Measurements from ENCODE around the gene LIMS1.

Gene LIMS1

DNA sequence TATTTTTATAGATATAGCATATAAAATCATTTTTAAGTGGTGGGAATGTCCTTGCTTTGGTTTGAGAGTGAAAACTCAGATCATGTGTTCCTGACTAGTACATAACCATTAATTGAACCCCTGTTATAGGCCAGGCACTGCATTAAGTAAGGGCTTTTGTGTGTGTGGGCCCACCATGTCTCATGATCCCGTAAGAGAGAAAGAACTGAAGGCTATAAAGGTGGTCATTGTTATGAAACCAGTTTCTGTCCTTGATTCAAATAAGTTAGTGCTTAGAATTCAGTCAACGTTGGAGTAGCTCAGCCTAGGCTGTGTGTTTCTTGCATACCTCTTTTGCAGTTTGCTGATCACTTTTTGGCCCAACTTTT lies 91.5 kb downstream of the LIMS1 start:
- Histone ChIP-seq H3K4me1 (ENCODE audit: control insufficient read depth, insufficient read depth, low read length) (peaks cover 38% of the 10 kb centered on the region), H3K9me3 (ENCODE audit: control insufficient read depth, insufficient read depth, low read depth, low read length) (no peaks in the 10 kb centered on the region), H3K27me3 (ENCODE audit: control insufficient read depth, insufficient read depth, low read length) (no peaks in the 10 kb centered on the region), H3K27ac (ENCODE audit: low read depth, low read length) (no peak overlapping the region), H3K4me3 (ENCODE audit: low read depth, low read length) (no peak overlapping the region), H3K9ac (ENCODE audit: low read length) (no peak overlapping the region), H3K36me3 (ENCODE audit: control insufficient read depth, insufficient read depth, low read length) (no peaks in the 10 kb centered on the region)

DNA sequence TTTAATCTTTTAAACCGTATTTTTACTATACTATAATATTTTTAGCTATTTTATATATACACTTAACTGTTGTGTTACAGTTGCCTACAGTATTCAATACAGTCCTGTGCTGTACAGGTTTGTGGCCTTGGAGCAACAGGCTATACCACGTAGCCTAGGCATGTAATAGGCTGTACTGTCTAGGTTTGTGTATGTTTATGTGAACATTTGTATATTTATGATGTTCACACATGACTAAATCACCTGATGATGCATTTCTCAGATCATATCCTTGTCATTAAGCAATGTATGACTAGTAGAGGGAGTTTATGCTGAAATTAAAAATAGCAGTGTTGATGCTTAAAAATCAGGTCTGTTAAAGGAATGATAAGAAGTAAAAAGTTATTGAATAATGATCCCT lies 92.7 kb downstream of the LIMS1 start:
- no peak overlapping the region for H3K27ac ChIP-seq (ENCODE audit: low read depth, low read length)
- no peaks in the 10 kb centered on the region for H3K9me3 ChIP-seq (ENCODE audit: control insufficient read depth, insufficient read depth, low read depth, low read length)
- peaks cover 26% of the 10 kb centered on the region for H3K4me1 ChIP-seq (ENCODE audit: control insufficient read depth, insufficient read depth, low read length)
- H3K4me3 ChIP-seq (ENCODE audit: low read depth, low read length) = no peak overlapping the region
- H3K9ac ChIP-seq (ENCODE audit: low read length) = no peak overlapping the region
- no peaks in the 10 kb centered on the region for H3K27me3 ChIP-seq (ENCODE audit: control insufficient read depth, insufficient read depth, low read length)
- no peaks in the 10 kb centered on the region for H3K36me3 ChIP-seq (ENCODE audit: control insufficient read depth, insufficient read depth, low read length)

DNA sequence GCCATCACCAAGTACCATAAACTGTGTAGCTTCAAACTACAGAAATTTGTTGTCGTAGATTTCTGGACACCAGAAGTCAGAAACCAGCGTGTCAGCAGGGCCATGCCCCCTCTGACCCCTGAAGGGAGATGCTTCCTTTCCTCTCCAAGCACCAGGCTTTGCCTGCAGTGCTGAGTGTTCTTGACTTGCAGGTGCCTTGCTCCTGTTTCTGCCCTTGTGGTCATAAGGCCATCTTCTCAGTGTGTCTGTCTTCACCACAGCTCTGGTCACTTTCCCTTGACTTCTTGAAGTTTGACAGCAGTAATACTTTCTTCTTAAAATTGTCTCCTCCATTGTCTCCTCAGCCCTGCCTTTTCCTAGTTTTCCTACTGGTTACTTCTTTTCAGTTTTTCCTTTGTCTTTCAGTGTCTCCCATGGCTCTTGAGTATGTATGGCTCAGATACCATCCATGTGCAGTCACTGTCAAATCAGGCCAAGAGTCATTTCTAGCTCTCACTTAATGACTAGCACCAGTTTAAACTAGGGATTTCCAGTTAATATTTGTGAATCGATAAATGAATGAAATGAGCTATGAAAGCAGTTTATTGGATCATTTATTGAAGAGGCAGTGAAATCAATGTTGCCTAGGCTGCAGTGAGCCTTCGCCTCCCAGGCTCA lies 93.8 kb downstream of the LIMS1 start:
- no peak overlapping the region for H3K27ac ChIP-seq (ENCODE audit: low read depth, low read length)
- peaks cover 18% of the 10 kb centered on the region for H3K4me1 ChIP-seq (ENCODE audit: control insufficient read depth, insufficient read depth, low read length)
- no peaks in the 10 kb centered on the region for H3K9me3 ChIP-seq (ENCODE audit: control insufficient read depth, insufficient read depth, low read depth, low read length)
- H3K36me3 ChIP-seq (ENCODE audit: control insufficient read depth, insufficient read depth, low read length) = no peaks in the 10 kb centered on the region
- no peak overlapping the region for H3K4me3 ChIP-seq (ENCODE audit: low read depth, low read length)
- no peaks in the 10 kb centered on the region for H3K27me3 ChIP-seq (ENCODE audit: control insufficient read depth, insufficient read depth, low read length)
- H3K9ac ChIP-seq (ENCODE audit: low read length) = no peak overlapping the region

DNA sequence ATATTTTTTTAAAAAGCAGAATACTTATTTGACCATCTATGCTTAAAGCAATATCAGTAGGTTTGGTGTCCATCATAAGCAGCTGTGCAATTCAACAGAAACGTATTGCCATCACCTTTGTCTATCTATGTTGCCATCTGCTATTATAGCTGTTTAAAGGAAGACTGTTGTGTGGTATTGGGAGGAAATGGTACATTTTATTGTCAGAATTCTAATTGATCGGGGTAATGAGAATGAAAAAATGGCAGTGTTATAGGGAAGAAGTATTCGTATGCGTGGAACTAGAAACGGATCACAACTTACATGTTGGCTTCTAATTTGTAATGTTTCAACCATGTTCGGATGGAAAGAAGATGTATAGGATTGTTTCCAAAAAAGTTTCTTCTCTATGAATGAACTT lies 94.7 kb downstream of the LIMS1 start:
- Histone ChIP-seq H3K27ac (ENCODE audit: low read depth, low read length) (no peak overlapping the region), H3K36me3 (ENCODE audit: control insufficient read depth, insufficient read depth, low read length) (no peaks in the 10 kb centered on the region), H3K9me3 (ENCODE audit: control insufficient read depth, insufficient read depth, low read depth, low read length) (no peaks in the 10 kb centered on the region), H3K9ac (ENCODE audit: low read length) (no peak overlapping the region), H3K27me3 (ENCODE audit: control insufficient read depth, insufficient read depth, low read length) (no peaks in the 10 kb centered on the region), H3K4me3 (ENCODE audit: low read depth, low read length) (no peak overlapping the region), H3K4me1 (ENCODE audit: control insufficient read depth, insufficient read depth, low read length) (peaks cover 11% of the 10 kb centered on the region)

DNA sequence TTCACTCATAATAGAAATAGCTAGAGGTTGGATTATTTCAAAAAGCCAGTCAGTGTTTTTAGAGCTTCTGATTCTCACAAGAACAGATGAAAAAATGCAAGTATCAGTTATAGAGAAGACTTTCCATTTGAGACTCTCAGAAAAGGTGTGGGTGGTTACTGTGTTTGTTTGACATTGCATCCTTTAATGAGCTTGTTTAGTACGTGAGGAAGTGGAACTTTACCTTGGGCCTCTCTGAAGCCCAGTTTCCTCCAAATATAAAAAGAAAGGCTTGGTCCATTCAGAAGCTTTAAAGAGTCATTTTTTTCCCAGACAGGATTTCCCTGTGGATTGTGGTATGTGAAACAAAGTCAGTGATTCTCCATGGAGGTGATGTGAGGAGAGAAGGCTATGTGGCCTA lies 95.1 kb downstream of the LIMS1 start:
- Histone ChIP-seq H3K27ac (ENCODE audit: low read depth, low read length) (no peak overlapping the region), H3K27me3 (ENCODE audit: control insufficient read depth, insufficient read depth, low read length) (no peaks in the 10 kb centered on the region), H3K9me3 (ENCODE audit: control insufficient read depth, insufficient read depth, low read depth, low read length) (no peaks in the 10 kb centered on the region), H3K4me3 (ENCODE audit: low read depth, low read length) (no peak overlapping the region), H3K36me3 (ENCODE audit: control insufficient read depth, insufficient read depth, low read length) (no peaks in the 10 kb centered on the region), H3K9ac (ENCODE audit: low read length) (no peak overlapping the region), H3K4me1 (ENCODE audit: control insufficient read depth, insufficient read depth, low read length) (peaks cover 14% of the 10 kb centered on the region)

DNA sequence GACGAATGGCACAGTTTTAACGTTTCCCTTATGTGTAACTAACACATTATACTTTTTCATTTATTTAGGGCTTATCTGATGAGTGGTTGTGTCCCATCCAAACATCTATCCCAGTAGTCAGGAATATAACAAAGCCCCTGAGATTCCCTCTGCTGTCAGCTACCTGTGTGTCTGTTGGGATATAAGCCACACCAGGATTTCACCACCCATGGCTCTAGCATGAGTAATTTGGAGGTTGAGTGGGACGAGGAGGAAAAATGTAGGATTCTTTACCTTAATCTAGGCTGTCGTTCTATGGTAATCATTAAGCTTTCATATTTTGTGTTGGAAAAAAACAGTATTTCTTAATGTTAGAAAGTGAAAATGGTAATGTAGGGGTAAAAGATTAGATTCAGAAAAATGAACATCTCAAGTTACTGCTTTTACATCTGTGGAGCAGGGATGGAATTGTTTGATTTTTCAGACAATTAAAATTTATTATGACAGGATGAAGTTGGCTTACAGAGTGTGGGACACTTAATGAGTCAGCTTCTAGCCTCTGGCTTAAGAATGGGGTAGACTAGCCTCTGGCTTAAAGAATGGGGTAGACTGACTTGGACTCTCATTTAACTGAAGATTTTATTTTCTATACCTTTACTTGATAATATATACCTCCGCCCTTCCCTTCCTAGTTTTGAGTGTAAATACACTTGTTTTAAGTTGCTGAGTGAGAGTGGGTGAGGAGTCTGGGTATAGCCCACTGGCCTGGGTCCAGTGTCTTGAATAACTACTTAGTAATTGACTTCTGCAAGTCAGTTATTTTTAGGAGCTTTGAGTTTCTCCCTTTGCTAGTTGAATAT lies 96.5 kb downstream of the LIMS1 start:
- no peaks in the 10 kb centered on the region for H3K9me3 ChIP-seq (ENCODE audit: control insufficient read depth, insufficient read depth, low read depth, low read length)
- H3K27me3 ChIP-seq (ENCODE audit: control insufficient read depth, insufficient read depth, low read length) = no peaks in the 10 kb centered on the region
- H3K4me3 ChIP-seq (ENCODE audit: low read depth, low read length) = no peak overlapping the region
- H3K27ac ChIP-seq (ENCODE audit: low read depth, low read length) = no peak overlapping the region
- H3K36me3 ChIP-seq (ENCODE audit: control insufficient read depth, insufficient read depth, low read length) = no peaks in the 10 kb centered on the region
- no peak overlapping the region for H3K9ac ChIP-seq (ENCODE audit: low read length)
- peaks cover 15% of the 10 kb centered on the region for H3K4me1 ChIP-seq (ENCODE audit: control insufficient read depth, insufficient read depth, low read length)

DNA sequence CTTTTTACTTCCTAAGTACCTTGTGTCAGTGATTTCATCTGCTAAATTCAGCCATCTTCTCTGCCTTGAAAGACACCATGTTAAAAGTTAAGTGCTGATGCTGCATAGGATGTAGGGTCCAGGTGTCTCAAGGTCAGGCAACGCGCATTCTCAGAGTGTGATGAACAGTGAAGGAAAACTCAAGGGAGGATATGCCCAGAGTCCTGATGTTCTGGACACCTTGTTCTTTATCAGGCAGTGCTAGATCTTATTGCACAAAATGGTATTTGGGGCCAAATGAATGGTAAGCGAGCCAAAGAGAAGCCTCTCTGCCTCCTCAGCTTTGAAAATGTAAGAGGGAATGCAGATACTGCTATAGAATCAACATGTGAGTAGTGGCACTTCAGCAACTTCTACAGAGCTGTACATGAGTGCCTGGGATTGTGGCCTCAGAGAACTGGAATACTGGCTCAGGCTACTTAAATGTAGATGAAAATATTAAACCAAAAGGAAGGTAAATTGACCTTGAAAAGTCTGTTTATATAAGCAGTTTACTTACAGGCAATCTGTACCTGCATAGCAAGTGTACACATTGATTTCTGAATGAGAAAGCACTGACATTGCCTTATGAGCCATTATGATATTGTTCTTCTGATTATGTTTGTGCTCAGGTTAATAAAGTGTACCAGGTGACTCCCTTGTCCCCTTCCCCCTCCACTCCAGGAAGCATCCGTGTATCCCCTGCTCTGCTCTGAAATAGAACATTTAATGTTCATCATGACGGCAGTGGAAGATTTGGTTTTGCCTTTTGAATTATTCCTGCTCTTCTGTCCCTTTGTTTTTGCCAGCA lies 98.3 kb downstream of the LIMS1 start:
- Histone ChIP-seq H3K27me3 (ENCODE audit: control insufficient read depth, insufficient read depth, low read length) (no peaks in the 10 kb centered on the region), H3K4me3 (ENCODE audit: low read depth, low read length) (no peak overlapping the region), H3K9me3 (ENCODE audit: control insufficient read depth, insufficient read depth, low read depth, low read length) (no peaks in the 10 kb centered on the region), H3K36me3 (ENCODE audit: control insufficient read depth, insufficient read depth, low read length) (no peaks in the 10 kb centered on the region), H3K27ac (ENCODE audit: low read depth, low read length) (no peak overlapping the region), H3K9ac (ENCODE audit: low read length) (no peak overlapping the region), H3K4me1 (ENCODE audit: control insufficient read depth, insufficient read depth, low read length) (peaks cover 31% of the 10 kb centered on the region)

DNA sequence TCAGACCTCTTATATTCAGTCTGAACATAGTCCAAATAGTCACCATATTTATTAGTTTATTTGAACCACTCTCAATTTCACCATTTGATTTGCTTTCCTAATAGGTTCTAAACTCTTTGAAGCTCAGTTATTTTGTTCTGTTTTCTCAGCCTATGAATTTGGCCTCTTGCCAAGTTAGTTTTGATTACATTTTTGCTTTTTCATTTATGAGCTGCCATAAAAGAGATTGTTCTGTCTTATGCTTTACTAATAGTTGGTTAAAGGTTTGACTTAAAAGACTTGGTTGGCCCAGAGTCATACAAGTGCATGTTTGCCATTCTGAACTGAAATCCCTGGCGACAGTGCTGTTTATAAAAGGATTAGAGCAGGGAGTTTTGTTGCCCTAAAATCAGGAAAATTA lies 99.1 kb downstream of the LIMS1 start:
- Histone ChIP-seq H3K9me3 (ENCODE audit: control insufficient read depth, insufficient read depth, low read depth, low read length) (no peaks in the 10 kb centered on the region), H3K4me1 (ENCODE audit: control insufficient read depth, insufficient read depth, low read length) (peaks cover 31% of the 10 kb centered on the region), H3K9ac (ENCODE audit: low read length) (no peak overlapping the region), H3K27ac (ENCODE audit: low read depth, low read length) (no peak overlapping the region), H3K4me3 (ENCODE audit: low read depth, low read length) (no peak overlapping the region), H3K36me3 (ENCODE audit: control insufficient read depth, insufficient read depth, low read length) (no peaks in the 10 kb centered on the region), H3K27me3 (ENCODE audit: control insufficient read depth, insufficient read depth, low read length) (no peaks in the 10 kb centered on the region)

DNA sequence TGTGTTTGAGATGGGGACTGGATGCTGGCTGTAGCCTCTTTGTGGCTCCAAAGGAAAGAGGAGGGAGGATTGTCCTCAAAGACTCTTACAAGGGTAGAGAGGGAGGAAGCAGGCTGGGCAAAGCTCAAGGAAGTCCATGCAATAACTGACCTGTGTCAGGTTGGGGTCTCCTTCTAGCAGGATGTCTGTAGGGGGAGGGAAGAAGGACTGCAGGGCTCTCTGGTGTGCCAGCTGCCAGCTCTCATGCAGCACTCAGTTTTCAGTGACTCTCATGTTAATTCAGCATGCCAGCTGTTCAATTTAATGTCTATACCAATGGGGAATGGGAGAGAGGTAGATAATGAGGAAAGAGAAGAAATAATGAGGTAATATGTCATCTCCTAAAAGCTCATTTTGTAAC lies 99.7 kb downstream of the LIMS1 start:
- H3K27me3 ChIP-seq (ENCODE audit: control insufficient read depth, insufficient read depth, low read length) = no peaks in the 10 kb centered on the region
- H3K9me3 ChIP-seq (ENCODE audit: control insufficient read depth, insufficient read depth, low read depth, low read length) = no peaks in the 10 kb centered on the region
- peaks cover 31% of the 10 kb centered on the region for H3K4me1 ChIP-seq (ENCODE audit: control insufficient read depth, insufficient read depth, low read length)
- no peaks in the 10 kb centered on the region for H3K36me3 ChIP-seq (ENCODE audit: control insufficient read depth, insufficient read depth, low read length)
- H3K9ac ChIP-seq (ENCODE audit: low read length) = no peak overlapping the region
- H3K4me3 ChIP-seq (ENCODE audit: low read depth, low read length) = no peak overlapping the region
- H3K27ac ChIP-seq (ENCODE audit: low read depth, low read length) = no peak overlapping the region

DNA sequence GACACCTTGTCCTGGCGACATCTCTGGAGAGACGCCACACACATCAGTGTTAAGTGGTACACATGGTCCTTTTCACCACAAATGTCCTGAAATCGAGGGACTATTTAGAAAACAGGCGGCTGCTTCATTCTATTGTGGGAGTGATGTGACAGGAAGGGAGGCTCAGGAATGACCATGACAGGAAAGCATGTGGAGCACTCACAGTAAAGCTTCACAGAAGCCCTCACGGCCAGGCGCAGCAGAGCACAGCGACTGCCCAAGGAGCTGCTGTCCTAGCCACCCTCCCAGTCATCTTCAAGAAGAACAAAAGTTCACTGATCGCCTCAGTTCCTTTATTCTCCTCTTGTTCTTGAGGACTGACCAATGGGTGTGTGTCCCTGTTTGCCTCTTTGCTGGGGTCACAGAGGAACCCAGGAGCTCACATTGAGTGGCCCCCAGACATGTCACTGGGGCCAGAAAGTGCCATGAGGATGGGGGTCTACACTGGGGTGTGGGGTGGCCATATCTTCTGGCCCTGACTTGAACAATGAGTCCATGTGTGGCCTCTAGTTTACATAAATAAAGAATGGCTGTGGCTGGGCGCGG lies 100.4 kb downstream of the LIMS1 start:
- no peaks in the 10 kb centered on the region for H3K36me3 ChIP-seq (ENCODE audit: control insufficient read depth, insufficient read depth, low read length)
- no peak overlapping the region for H3K27ac ChIP-seq (ENCODE audit: low read depth, low read length)
- no peaks in the 10 kb centered on the region for H3K9me3 ChIP-seq (ENCODE audit: control insufficient read depth, insufficient read depth, low read depth, low read length)
- H3K9ac ChIP-seq (ENCODE audit: low read length) = no peak overlapping the region
- H3K4me1 ChIP-seq (ENCODE audit: control insufficient read depth, insufficient read depth, low read length) = peaks cover 31% of the 10 kb centered on the region
- H3K4me3 ChIP-seq (ENCODE audit: low read depth, low read length) = no peak overlapping the region
- no peaks in the 10 kb centered on the region for H3K27me3 ChIP-seq (ENCODE audit: control insufficient read depth, insufficient read depth, low read length)
